Smooth muscle cell (in vitro differentiated cells): ENCODE results near the gene VPS13D. TPM values are rescaled to one million over a fixed set of nuclear protein-coding genes. Genes with fewer than 3 reads are reported as not detected.
A peak's percentile ranks its signal among the peaks of the same experiment; 100 is the strongest.

Experiments used
- DNase-seq: peaks from one replicate; lab custom pipeline; 2025; ENCODE audit not compliant: unreplicated experiment; lab: John Stamatoyannopoulos, UW
- H2AFZ ChIP-seq: fragments of 200-600 bp; sonication (generic); 2 replicates; pipeline ENCODE4 v1.6.0; 2016; ENCODE audit warnings: antibody characterized with exemption, low read depth, mild to moderate bottlenecking
- H3F3A ChIP-seq: fragments of 200-600 bp; sonication (generic); 2 replicates; pipeline ENCODE4 v1.6.0; 2017; ENCODE audit warnings: antibody characterized with exemption, low read depth
- H3K27ac ChIP-seq: fragments of 200-600 bp; sonication (generic); 2 replicates; pipeline ENCODE4 v1.5.1; 2016; ENCODE audit warnings: low read depth, mild to moderate bottlenecking
- H3K27me3 ChIP-seq: fragments of 200-600 bp; sonication (generic); 2 replicates; pipeline ENCODE4 v1.6.1; 2016; ENCODE audit warnings: low read depth, mild to moderate bottlenecking
- H3K36me3 ChIP-seq: fragments of 200-600 bp; sonication (generic); 2 replicates; pipeline ENCODE4 v1.5.1; 2016; ENCODE audit warnings: low read depth
- H3K4me1 ChIP-seq: fragments of 200-600 bp; sonication (generic); 2 replicates; pipeline ENCODE4 v1.5.1; 2016; ENCODE audit warnings: low read depth
- H3K4me2 ChIP-seq: fragments of 200-600 bp; sonication (generic); 2 replicates; pipeline ENCODE4 v1.6.0; 2016; ENCODE audit warnings: mild to moderate bottlenecking
- H3K4me3 ChIP-seq: fragments of 200-600 bp; sonication (generic); 2 replicates; pipeline ENCODE4 v1.5.1; 2016; ENCODE audit warnings: mild to moderate bottlenecking
- H3K79me2 ChIP-seq: fragments of 200-600 bp; sonication (generic); 2 replicates; pipeline ENCODE4 v1.6.0; 2016; ENCODE audit warnings: low read depth, mild to moderate bottlenecking
- H3K9ac ChIP-seq: fragments of 200-600 bp; sonication (generic); 2 replicates; pipeline ENCODE4 v1.6.0; 2016; ENCODE audit warnings: low read depth
- H3K9me3 ChIP-seq: fragments of 200-600 bp; sonication (generic); replicated peaks from 2 replicates; pipeline ENCODE4 v1.5.1; 2016; ENCODE audit warnings: low read depth
- H4K20me1 ChIP-seq: fragments of 200-600 bp; sonication (generic); 2 replicates; pipeline ENCODE4 v1.6.0; 2016; ENCODE audit warnings: low read depth
- WGBS: methylation state at CpG from one replicate; pipeline ENCODE4 v1.1.7; 2016; ENCODE audit warnings: low lambda C conversion rate; 5-methylcytosine and 5-hydroxymethylcytosine counted together
- polyA plus RNA-seq: library from polyadenylated mRNA; unstranded; fragments of >200 nt; fragmentation: Nextera tagmentation; extraction: Ambion mirVana; gene quantifications from 2 replicates; pipeline ENCODE4 v1.2.1, GENCODE V29; 2016
- total RNA-seq: library from RNA; depleted of rRNA; stranded (reverse); fragments of >200 nt; gene quantifications from 2 replicates; pipeline ENCODE4 v1.2.3, GENCODE V29; 2014
- TF ChIP-seq, protein P1 (sequence below): fragments of 200-600 bp; sonication (generic); IDR thresholded peaks from 2 replicates; pipeline ENCODE4 v1.5.1; 2017; ENCODE audit warnings: borderline replicate concordance, mild to moderate bottlenecking, antibody characterized with exemption; ENCODE audit not compliant: insufficient read depth, poor library complexity, severe bottlenecking

VPS13D gene
- total and polyA plus RNA-seq, 2 experiments from 2014 or later, result 3.5 to 20.0 TPM

DNA sequence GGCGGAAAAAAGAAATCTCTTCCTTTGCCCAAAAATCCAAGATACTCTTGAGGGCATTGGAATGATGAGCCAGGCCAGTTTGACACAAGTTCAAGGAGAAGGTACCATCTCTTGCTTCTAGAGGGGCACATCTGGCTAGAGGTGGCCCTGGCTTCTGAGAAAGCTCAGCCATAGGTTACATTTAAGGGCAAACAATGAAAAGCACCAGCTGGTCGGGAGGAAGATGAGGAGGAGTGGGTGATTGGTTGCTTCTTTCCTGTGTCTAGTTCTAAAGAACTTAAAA, 256.2 kb downstream of the VPS13D start:
- WGBS, result 91% methylated on average over 2 of the region's 2 CpGs
- Histone ChIP-seq H4K20me1 (peaks cover 8% of the 10 kb centered on the region), H3K4me2 (no peak overlapping the region), H3K36me3 (no peaks in the 10 kb centered on the region), H3K27me3 (no peaks in the 10 kb centered on the region), H3K4me1 (no peaks in the 10 kb centered on the region), H3K27ac (no peak overlapping the region), H2AFZ (no peak overlapping the region), H3K4me3 (no peak overlapping the region), H3K79me2 (no peaks in the 10 kb centered on the region), H3F3A (no peaks in the 10 kb centered on the region), H3K9ac (no peak overlapping the region), H3K9me3 (no peaks in the 10 kb centered on the region)
- DNase-seq, result no peak
- TF ChIP-seq, protein P1, sequence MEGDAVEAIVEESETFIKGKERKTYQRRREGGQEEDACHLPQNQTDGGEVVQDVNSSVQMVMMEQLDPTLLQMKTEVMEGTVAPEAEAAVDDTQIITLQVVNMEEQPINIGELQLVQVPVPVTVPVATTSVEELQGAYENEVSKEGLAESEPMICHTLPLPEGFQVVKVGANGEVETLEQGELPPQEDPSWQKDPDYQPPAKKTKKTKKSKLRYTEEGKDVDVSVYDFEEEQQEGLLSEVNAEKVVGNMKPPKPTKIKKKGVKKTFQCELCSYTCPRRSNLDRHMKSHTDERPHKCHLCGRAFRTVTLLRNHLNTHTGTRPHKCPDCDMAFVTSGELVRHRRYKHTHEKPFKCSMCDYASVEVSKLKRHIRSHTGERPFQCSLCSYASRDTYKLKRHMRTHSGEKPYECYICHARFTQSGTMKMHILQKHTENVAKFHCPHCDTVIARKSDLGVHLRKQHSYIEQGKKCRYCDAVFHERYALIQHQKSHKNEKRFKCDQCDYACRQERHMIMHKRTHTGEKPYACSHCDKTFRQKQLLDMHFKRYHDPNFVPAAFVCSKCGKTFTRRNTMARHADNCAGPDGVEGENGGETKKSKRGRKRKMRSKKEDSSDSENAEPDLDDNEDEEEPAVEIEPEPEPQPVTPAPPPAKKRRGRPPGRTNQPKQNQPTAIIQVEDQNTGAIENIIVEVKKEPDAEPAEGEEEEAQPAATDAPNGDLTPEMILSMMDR, result no peak

DNA sequence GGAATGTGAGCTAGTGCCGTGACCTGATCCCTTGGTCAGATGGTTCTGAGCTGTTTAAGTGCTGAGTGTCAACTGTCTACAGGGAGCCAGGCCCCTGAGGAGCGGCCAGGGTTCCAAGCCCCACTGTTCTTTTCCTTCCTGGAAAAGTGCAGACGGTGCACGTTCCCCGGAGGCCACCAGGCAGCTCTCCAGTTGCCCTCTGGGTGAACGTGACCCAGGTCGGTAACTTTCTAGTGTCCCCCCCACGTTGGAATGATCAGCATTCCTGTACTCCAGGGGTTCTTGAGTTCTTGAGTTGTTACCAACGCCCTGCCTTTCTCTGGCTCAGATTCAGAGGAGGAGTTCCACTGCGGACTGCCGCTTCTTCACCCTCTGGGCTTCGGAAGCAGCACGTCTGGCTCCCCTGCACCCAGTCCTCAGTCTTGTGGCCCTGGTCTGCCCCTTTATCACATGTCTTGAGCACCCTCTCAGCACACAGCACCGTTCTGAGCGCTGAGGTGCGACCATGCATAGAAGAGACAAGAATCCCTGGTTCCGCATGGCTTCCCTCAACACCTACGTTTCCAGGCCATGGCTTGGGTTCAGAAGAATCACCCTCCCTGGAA, 256.7 kb downstream of the VPS13D start:
- TF ChIP-seq, protein P1, result no peak
- Histone ChIP-seq H3K4me3 (no peak overlapping the region), H2AFZ (no peak overlapping the region), H3K27ac (no peak overlapping the region), H3K36me3 (no peaks in the 10 kb centered on the region), H3F3A (no peaks in the 10 kb centered on the region), H4K20me1 (peaks cover 7% of the 10 kb centered on the region), H3K4me2 (no peak overlapping the region), H3K9me3 (no peaks in the 10 kb centered on the region), H3K4me1 (no peaks in the 10 kb centered on the region), H3K9ac (no peak overlapping the region), H3K79me2 (no peaks in the 10 kb centered on the region), H3K27me3 (no peaks in the 10 kb centered on the region)
- WGBS, result 83% methylated on average over 18 of the region's 18 CpGs
- DNase-seq, result no peak

DNA sequence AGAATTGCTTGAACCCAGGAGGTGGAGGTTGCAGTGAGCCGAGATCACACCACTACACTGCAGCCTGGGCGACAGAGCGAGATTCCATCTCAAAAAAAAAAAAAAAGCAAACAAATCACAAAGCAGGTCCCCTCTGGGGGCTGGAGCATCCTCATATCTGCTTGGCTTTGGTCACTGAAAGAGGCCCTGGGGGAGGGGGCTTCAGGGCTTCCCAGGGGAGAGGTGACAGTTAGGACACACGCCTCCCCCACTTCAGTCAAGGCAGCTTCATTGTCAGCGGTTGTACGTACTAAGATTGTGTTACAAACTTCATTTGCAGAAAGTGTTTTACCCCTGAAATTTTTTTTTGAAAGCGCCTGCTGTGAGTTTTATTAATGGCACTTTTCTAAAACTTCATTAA, 257.7 kb downstream of the VPS13D start:
- no peaks in the 10 kb centered on the region for H3F3A ChIP-seq
- TF ChIP-seq, protein P1, result no peak
- no peaks in the 10 kb centered on the region for H3K79me2 ChIP-seq
- no peak overlapping the region for H3K9ac ChIP-seq
- H3K9me3 ChIP-seq, result no peaks in the 10 kb centered on the region
- H3K27me3 ChIP-seq, result no peaks in the 10 kb centered on the region
- no peak overlapping the region for H2AFZ ChIP-seq
- H3K36me3 ChIP-seq, result no peaks in the 10 kb centered on the region
- H3K27ac ChIP-seq, result no peak overlapping the region
- H3K4me2 ChIP-seq, result no peak overlapping the region
- no peaks in the 10 kb centered on the region for H3K4me1 ChIP-seq
- peaks cover 11% of the 10 kb centered on the region for H4K20me1 ChIP-seq
- 98% methylated on average over 7 of the region's 7 CpGs for WGBS
- H3K4me3 ChIP-seq, result no peak overlapping the region
- no peak for DNase-seq

DNA sequence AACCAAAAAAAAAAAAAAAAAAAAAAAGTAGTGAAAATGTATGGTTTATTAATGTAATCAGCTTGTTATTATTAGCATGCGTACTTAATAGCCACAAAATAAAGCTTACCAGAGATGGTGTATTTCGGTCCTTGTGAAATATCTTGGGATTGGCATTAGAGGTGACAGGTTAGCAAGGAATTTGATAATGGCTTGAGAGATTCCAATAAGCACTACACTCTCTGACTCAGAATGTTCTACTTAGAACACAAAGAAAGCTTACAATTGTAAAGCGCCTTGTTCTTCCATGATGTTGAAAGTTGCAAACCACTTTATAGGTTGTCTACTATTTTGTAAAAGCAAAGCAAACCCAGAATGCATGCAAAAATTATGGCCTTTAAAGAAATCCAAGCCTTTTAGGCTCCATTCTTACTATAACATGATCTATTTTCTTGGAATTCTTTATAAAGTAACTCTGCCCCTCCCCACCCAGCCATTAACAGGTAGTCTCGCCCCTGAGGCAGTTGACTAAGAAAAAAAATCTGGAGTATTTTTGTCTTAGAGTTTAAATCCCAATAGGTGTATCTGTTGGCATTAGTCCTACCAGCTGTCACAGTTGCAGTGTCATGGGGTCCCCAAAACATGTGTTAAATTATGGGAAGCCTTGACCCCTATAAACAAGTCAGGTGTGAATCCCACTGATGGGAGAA, 259.0 kb downstream of the VPS13D start:
- H3K4me2 ChIP-seq, result peak overlapping the region; percentile 28
- H3K4me3 ChIP-seq, result no peak overlapping the region
- no peaks in the 10 kb centered on the region for H3K36me3 ChIP-seq
- TF ChIP-seq, protein P1, result no peak
- H3K79me2 ChIP-seq, result no peaks in the 10 kb centered on the region
- H3K9me3 ChIP-seq, result no peaks in the 10 kb centered on the region
- H2AFZ ChIP-seq, result no peak overlapping the region
- H3K9ac ChIP-seq, result no peak overlapping the region
- H3K27ac ChIP-seq, result peak overlapping the region; percentile 45
- no peak for DNase-seq
- H3K4me1 ChIP-seq, result no peaks in the 10 kb centered on the region
- H3F3A ChIP-seq, result no peaks in the 10 kb centered on the region
- H4K20me1 ChIP-seq, result peaks cover 16% of the 10 kb centered on the region
- no peaks in the 10 kb centered on the region for H3K27me3 ChIP-seq
- WGBS, result 73% methylated on average over 4 of the region's 4 CpGs
